H9 (cell line): ENCODE results near the gene PPARGC1A. TPM values are rescaled to one million over a fixed set of nuclear protein-coding genes. Genes with fewer than 3 reads are reported as not detected.

ENCODE experiments used
- DNase-seq: peaks from one replicate; pipeline ENCODE4 v3.0.0-alpha.2; 2017
- H2AFZ ChIP-seq: one replicate; pipeline ENCODE4 v1.6.1; 2013; ENCODE audit warnings: mild to moderate bottlenecking, low read length, control low read depth, moderate library complexity
- H2AK5ac ChIP-seq: 2 replicates; pipeline ENCODE4 v1.6.1; 2013; ENCODE audit warnings: low read length, control low read depth, mixed read lengths; ENCODE audit not compliant: insufficient read length
- H2BK120ac ChIP-seq: one replicate; pipeline ENCODE4 v1.6.1; 2013; ENCODE audit warnings: low read depth, mild to moderate bottlenecking, low read length, control low read depth, inconsistent platforms; ENCODE audit not compliant: poor library complexity, severe bottlenecking
- H2BK12ac ChIP-seq: 2 replicates; pipeline ENCODE4 v1.6.1; 2013; ENCODE audit warnings: low read length, control low read depth, mixed read lengths, low read depth; ENCODE audit not compliant: insufficient read length
- H2BK15ac ChIP-seq: 2 replicates; pipeline ENCODE4 v1.6.1; 2013; ENCODE audit warnings: low read depth, low read length, control low read depth
- H2BK20ac ChIP-seq: one replicate; pipeline ENCODE4 v1.6.1; 2013; ENCODE audit warnings: low read depth, mild to moderate bottlenecking, low read length, control low read depth, inconsistent platforms; ENCODE audit not compliant: poor library complexity, severe bottlenecking
- H2BK5ac ChIP-seq: 2 replicates; pipeline ENCODE4 v1.6.1; 2013; ENCODE audit warnings: low read length, control low read depth, mixed read lengths; ENCODE audit not compliant: insufficient read length
- H3K14ac ChIP-seq: 2 replicates; pipeline ENCODE4 v1.6.1; 2013; ENCODE audit warnings: low read length, control low read depth; ENCODE audit not compliant: insufficient read depth
- H3K18ac ChIP-seq: 2 replicates; pipeline ENCODE4 v1.6.1; 2013; ENCODE audit warnings: low read depth, mild to moderate bottlenecking, mixed read lengths, low read length, control low read depth; ENCODE audit not compliant: insufficient read length
- H3K23ac ChIP-seq: 2 replicates; pipeline ENCODE4 v1.6.1; 2013; ENCODE audit warnings: low read length, control low read depth, mixed read lengths, low read depth; ENCODE audit not compliant: insufficient read length
- H3K23me2 ChIP-seq: 2 replicates; pipeline ENCODE4 v1.6.1; 2013; ENCODE audit warnings: low read depth, mild to moderate bottlenecking, mixed read lengths, low read length, control low read depth; ENCODE audit not compliant: insufficient read length, poor library complexity, severe bottlenecking
- H3K27ac ChIP-seq: 2 replicates; pipeline ENCODE4 v1.5.1; 2013; ENCODE audit warnings: low read length, control low read depth, mixed read lengths, low read depth; ENCODE audit not compliant: insufficient read length
- H3K27me3 ChIP-seq: 2 replicates; pipeline ENCODE4 v1.6.1; 2013; ENCODE audit warnings: low read length, control low read depth, inconsistent platforms; ENCODE audit not compliant: insufficient read depth
- H3K4ac ChIP-seq: 2 replicates; pipeline ENCODE4 v1.6.1; 2013; ENCODE audit warnings: low read depth, mild to moderate bottlenecking, control low read depth, inconsistent platforms, low read length, moderate library complexity
- H3K4me1 ChIP-seq: 2 replicates; pipeline ENCODE4 v1.6.1; 2013; ENCODE audit warnings: low read length, control low read depth, inconsistent platforms; ENCODE audit not compliant: insufficient read depth
- H3K4me2 ChIP-seq: 2 replicates; pipeline ENCODE4 v1.6.1; 2013; ENCODE audit warnings: low read length, control low read depth, mixed read lengths; ENCODE audit not compliant: insufficient read length, insufficient read depth
- H3K56ac ChIP-seq: 2 replicates; pipeline ENCODE4 v1.6.1; 2013; ENCODE audit warnings: low read depth, mild to moderate bottlenecking, mixed read lengths, low read length, control low read depth; ENCODE audit not compliant: insufficient read length
- H3K79me1 ChIP-seq: 2 replicates; pipeline ENCODE4 v1.6.1; 2013; ENCODE audit warnings: low read depth, mild to moderate bottlenecking, moderate library complexity, low read length, control low read depth, inconsistent platforms; ENCODE audit not compliant: insufficient read depth, poor library complexity, severe bottlenecking
- H3K79me2 ChIP-seq: 2 replicates; pipeline ENCODE4 v1.6.1; 2013; ENCODE audit warnings: low read length, control low read depth, inconsistent platforms; ENCODE audit not compliant: insufficient read depth
- H3K9ac ChIP-seq: 2 replicates; pipeline ENCODE4 v1.6.1; 2013; ENCODE audit warnings: low read length, control low read depth, mixed read lengths; ENCODE audit not compliant: insufficient read length; ENCODE audit errors: extremely low read depth
- H3K9me3 ChIP-seq: one replicate; pipeline ENCODE4 v1.6.1; 2013; ENCODE audit warnings: low read depth, low read length, inconsistent platforms; ENCODE audit not compliant: control insufficient read depth
- H3T11ph ChIP-seq: one replicate; pipeline ENCODE4 v1.6.1; 2013; ENCODE audit warnings: mild to moderate bottlenecking, low read length, control low read depth, inconsistent platforms
- H4K20me1 ChIP-seq: one replicate; pipeline ENCODE4 v1.6.1; 2013; ENCODE audit not compliant: control insufficient read depth, insufficient read length, insufficient read depth
- H4K5ac ChIP-seq: 2 replicates; pipeline ENCODE4 v1.6.1; 2013; ENCODE audit warnings: low read depth, mild to moderate bottlenecking, mixed read lengths, low read length, control low read depth; ENCODE audit not compliant: insufficient read length
- H4K8ac ChIP-seq: replicated peaks from 2 replicates; pipeline ENCODE4 v1.6.1; 2013; ENCODE audit warnings: low read length, control low read depth, mixed read lengths, low read depth; ENCODE audit not compliant: insufficient read length
- H4K91ac ChIP-seq: 2 replicates; pipeline ENCODE4 v1.6.1; 2013; ENCODE audit warnings: low read depth, mild to moderate bottlenecking, moderate library complexity, mixed read lengths, low read length, control low read depth; ENCODE audit not compliant: insufficient read length
- H3K27ac Mint-ChIP-seq, 3 experiments: 2 replicates in 2 of 3; 3 replicates in 1 of 3; pipeline ENCODE4 v1.8.0; 2020 to 2021; ENCODE audit warnings: mixed read lengths in 3 of 3, mild to moderate bottlenecking in 1 of 3, moderate library complexity in 1 of 3
- H3K27me3 Mint-ChIP-seq: 2 replicates; pipeline ENCODE4 v1.8.0; 2021; ENCODE audit warnings: low read depth, mild to moderate bottlenecking, moderate library complexity, mixed read lengths
- H3K36me3 Mint-ChIP-seq, 3 experiments: 2 replicates in 2 of 3; 3 replicates in 1 of 3; pipeline ENCODE4 v1.8.0; 2020 to 2021; ENCODE audit warnings: low read depth in 3 of 3, mixed read lengths in 3 of 3; ENCODE audit not compliant: insufficient read depth in 1 of 3
- H3K4me1 Mint-ChIP-seq, 2 experiments: 2 replicates each; pipeline ENCODE4 v1.8.0; 2020; ENCODE audit warnings: mixed read lengths in 2 of 2
- H3K4me3 Mint-ChIP-seq, 2 experiments: 2 replicates in 1 of 2; 3 replicates in 1 of 2; pipeline ENCODE4 v1.8.0; 2020 to 2021; ENCODE audit warnings: mild to moderate bottlenecking in 2 of 2, mixed read lengths in 2 of 2, moderate library complexity in 1 of 2
- H3K9me3 Mint-ChIP-seq, 2 experiments: 2 replicates in 1 of 2; 3 replicates in 1 of 2; pipeline ENCODE4 v1.8.0; 2020; ENCODE audit warnings: mild to moderate bottlenecking in 2 of 2, mixed read lengths in 2 of 2, moderate library complexity in 1 of 2
- CTCF ChIP-seq: fragments of 200-600 bp; sonication (generic); conservative IDR thresholded peaks from 3 replicates; pipeline ENCODE4 v1.8.0; 2021; ENCODE audit warnings: antibody characterized with exemption, mild to moderate bottlenecking
- WGBS: extraction: QIAGEN DNeasy Blood & Tissue Kit; methylation state at CpG from one replicate; pipeline ENCODE4 v1.1.7; 2013; ENCODE audit warnings: missing lambda C conversion rate, low lambda C conversion rate, mixed read lengths; ENCODE audit not compliant: insufficient read length; ENCODE audit errors: extremely low coverage; 5-methylcytosine and 5-hydroxymethylcytosine counted together
- total RNA-seq: library from RNA; stranded (reverse); gene quantifications from 2 replicates; pipeline ENCODE4 v1.2.1, GENCODE V29; 2021

PPARGC1A gene
- total RNA-seq, 1 experiment from 2014 or later = 1.7 TPM

GRCh38 chr4:23894021-23894420, 4.2 kb upstream of the PPARGC1A start:
- no peak for TF ChIP-seq CTCF
- Histone ChIP-seq H2BK5ac (no peak overlapping the region), H4K8ac (no peak overlapping the region), H2BK15ac (no peak overlapping the region), H2BK120ac (peak overlapping the region; percentile 23), H2AK5ac (no peak overlapping the region), H3K56ac (no peak overlapping the region), H2AFZ (no peak overlapping the region), H4K5ac (no peak overlapping the region), H3K14ac (no peak overlapping the region), H2BK12ac (no peak overlapping the region), H3K23me2 (peaks cover 3% of the 10 kb centered on the region), H3K9me3 (no peaks in the 10 kb centered on the region), H3K18ac (no peak overlapping the region), H3K79me1 (no peaks in the 10 kb centered on the region), H3K4me2 (no peak overlapping the region), H3T11ph (no peak overlapping the region), H3K9ac (no peak overlapping the region), H3K79me2 (no peaks in the 10 kb centered on the region), H3K4ac (no peak overlapping the region), H4K20me1 (no peaks in the 10 kb centered on the region), H3K23ac (no peak overlapping the region), H3K27ac (no peak overlapping the region), H3K4me1 (no peaks in the 10 kb centered on the region; the same call in 1 of the 2 replicates), H3K27me3 (no peaks in the 10 kb centered on the region; the same call in 1 of the 2 replicates), H4K91ac (no peak overlapping the region), H2BK20ac (no peak overlapping the region)
- Mint-ChIP-seq H3K4me3 (no peak overlapping the region), H3K27ac (no peak overlapping the region), H3K27me3 (peaks cover 19% of the 10 kb centered on the region), H3K9me3 (no peaks in the 10 kb centered on the region), H3K4me1 (peaks cover 26 to 27% of the 10 kb centered on the region in 2 experiments), H3K36me3 (no peaks in the 10 kb centered on the region)
- WGBS = no CpG with 5 or more reads among the region's 2 CpGs
- DNase-seq = no peak
